GM10266 (cell line): ENCODE measurements around the gene PXYLP1.
A peak's percentile ranks its signal among the peaks of the same experiment; 100 is the strongest.

Experiments
- DNase-seq: peaks from one replicate; pipeline ENCODE4 v3.0.0; 2012; ENCODE audit errors: extremely low spot score
- CTCF ChIP-seq: IDR thresholded peaks from 2 replicates; pipeline ENCODE4 v1.5.1; 2012; ENCODE audit warnings: mild to moderate bottlenecking, low read depth; ENCODE audit not compliant: control insufficient read depth, insufficient read depth; ENCODE audit errors: missing control alignments

Gene PXYLP1

GRCh38 chr3:141326626-141327025, 95.0 kb downstream of the PXYLP1 start:
- no peak for TF ChIP-seq CTCF

GRCh38 chr3:141328286-141329166, 96.9 kb downstream of the PXYLP1 start:
- peak; percentile 52 for DNase-seq
- no peak for TF ChIP-seq CTCF

More at GRCh38 chr3:141326626-141327025, 95.0 kb downstream of the PXYLP1 start:
- DNase-seq: no peak

GRCh38 chr3:141330235-141330634, 98.6 kb downstream of the PXYLP1 start:
- no peak for DNase-seq
- TF ChIP-seq CTCF: no peak

GRCh38 chr3:141330718-141331376, 99.2 kb downstream of the PXYLP1 start:
- no peak for DNase-seq
- TF ChIP-seq CTCF: no peak

- DNase-seq: no peak
- TF ChIP-seq CTCF: no peak
These were observed 100.0 kb downstream of the PXYLP1 start for GRCh38 chr3:141331377-141332318.

- DNase-seq: no peak
- TF ChIP-seq CTCF: no peak
These were observed 100.8 kb downstream of the PXYLP1 start for GRCh38 chr3:141332416-141332815.
